Loucy (cell line): Measurements from ENCODE around the gene SPATA31D3.

Source experiments
- EZH2phosphoT487 ChIP-seq: fragments of 200-600 bp; IDR thresholded peaks from 2 replicates; pipeline ENCODE4 v1.6.1; 2018; ENCODE audit warnings: antibody characterized with exemption, mild to moderate bottlenecking, moderate library complexity, borderline replicate concordance
- TF ChIP-seq, protein P1 (sequence below): fragments of 200-600 bp; sonication (generic); conservative IDR thresholded peaks from 2 replicates; pipeline ENCODE4 v1.5.1; 2014; ENCODE audit warnings: mild to moderate bottlenecking, antibody characterized with exemption, low read length

DNA sequence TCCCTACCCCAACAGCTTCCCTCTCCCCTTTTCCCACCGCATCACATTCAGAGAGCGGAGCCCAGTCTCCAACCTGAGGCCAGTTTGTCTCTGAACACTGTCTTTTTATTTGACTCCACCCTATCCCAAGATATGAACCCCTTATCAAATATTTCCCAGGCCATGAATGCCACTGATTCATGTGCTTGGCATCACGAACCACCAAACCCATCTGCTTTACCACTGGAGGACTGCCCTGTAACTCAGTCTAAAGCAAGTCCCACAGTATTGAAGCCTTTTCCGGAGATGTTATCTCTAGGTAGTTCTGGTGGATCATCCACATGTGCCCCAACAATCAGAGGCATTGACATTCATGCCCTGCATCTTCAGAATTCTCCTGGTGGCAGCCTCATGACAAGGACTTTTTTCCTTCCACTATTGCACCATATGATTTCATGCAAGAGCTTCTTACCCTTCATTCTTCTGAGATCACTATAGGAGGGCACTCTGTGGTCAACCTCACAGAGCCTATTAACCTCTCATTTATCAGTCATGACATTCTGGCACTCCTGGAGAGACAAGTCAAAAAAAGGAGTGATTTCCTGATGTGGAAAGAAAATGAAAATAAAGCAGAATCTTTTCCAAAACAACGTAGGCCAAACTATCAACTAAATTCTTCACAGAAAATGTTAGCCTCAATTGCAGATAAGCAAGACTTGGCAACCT is 27.3 kb upstream of the SPATA31D3 start:
- TF ChIP-seq, protein P1, sequence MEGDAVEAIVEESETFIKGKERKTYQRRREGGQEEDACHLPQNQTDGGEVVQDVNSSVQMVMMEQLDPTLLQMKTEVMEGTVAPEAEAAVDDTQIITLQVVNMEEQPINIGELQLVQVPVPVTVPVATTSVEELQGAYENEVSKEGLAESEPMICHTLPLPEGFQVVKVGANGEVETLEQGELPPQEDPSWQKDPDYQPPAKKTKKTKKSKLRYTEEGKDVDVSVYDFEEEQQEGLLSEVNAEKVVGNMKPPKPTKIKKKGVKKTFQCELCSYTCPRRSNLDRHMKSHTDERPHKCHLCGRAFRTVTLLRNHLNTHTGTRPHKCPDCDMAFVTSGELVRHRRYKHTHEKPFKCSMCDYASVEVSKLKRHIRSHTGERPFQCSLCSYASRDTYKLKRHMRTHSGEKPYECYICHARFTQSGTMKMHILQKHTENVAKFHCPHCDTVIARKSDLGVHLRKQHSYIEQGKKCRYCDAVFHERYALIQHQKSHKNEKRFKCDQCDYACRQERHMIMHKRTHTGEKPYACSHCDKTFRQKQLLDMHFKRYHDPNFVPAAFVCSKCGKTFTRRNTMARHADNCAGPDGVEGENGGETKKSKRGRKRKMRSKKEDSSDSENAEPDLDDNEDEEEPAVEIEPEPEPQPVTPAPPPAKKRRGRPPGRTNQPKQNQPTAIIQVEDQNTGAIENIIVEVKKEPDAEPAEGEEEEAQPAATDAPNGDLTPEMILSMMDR = no peak
- no peak for TF ChIP-seq EZH2phosphoT487
